IPS-18c (cell line): ENCODE data around the gene EDDM13.
"Not testable (repeated sequence)": the region's sequence is repeated elsewhere in the genome, so short reads cannot be mapped to it uniquely, and the experiment has no call there.

Experiments used
- H3K4me3 ChIP-seq: 2 replicates; pipeline ENCODE4 v1.7.0; 2013; ENCODE audit warnings: low read depth, mild to moderate bottlenecking, low read length, moderate library complexity; ENCODE audit not compliant: insufficient read depth
- H3K9me3 ChIP-seq: one replicate; pipeline ENCODE4 v1.6.1; 2013; ENCODE audit warnings: mild to moderate bottlenecking, low read length, moderate library complexity; ENCODE audit not compliant: control insufficient read depth, insufficient read depth

Gene EDDM13, protein sequence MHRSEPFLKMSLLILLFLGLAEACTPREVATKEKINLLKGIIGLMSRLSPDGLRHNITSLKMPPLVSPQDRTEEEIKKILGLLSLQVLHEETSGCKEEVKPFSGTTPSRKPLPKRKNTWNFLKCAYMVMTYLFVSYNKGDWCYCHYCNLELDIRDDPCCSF

GRCh38 chr19:56272161-56272798 is at the start of gene EDDM13:
TSS of gene EDDM13 (plus strand) at chr19:56272748. CDS start at chr19:56272835, 87 bp downstream.
- Histone ChIP-seq H3K4me3 (no peak within 1 kb of the TSS), H3K9me3 (peaks cover 2% of the 10 kb centered on the region)

DNA sequence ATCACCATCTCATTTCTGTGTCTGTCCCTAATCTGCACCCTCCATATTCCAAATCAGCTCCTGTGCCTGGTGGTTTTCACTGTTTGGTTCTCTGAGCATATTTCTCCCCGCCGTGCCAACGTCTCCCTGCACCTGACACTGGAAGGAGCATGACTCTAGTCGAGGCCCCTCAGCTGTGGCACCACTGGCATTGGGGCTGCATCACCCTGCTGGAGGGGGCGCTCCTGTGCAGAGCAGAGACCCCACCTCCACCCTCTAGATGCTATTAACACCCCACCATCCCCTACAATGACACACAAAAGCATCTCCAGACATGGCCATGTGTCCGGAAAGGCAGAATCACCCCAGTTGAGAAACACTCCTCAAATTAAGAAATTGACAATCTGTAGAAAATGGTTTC is 49.6 kb upstream of the EDDM13 start:
- Histone ChIP-seq H3K9me3 (no peaks in the 10 kb centered on the region), H3K4me3 (no peak overlapping the region)

DNA sequence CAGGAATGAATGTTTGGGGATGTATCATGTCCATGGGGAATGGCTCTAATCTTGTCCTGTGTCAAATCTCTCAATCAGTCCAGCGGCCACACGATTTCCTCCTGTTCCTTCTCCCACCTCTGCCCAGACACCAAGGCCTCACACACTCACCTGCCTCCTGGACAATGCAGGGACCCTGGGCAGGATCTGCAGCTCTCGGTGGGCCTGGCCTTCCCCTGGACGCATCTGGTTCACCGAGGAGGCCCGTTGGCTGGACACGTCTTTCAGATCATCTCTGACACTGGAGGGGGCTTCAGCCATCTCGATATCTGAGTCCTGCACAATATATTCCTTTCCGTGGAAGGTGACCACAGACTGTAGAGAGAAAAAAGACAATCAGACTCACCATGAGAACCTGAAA is 49.1 kb upstream of the EDDM13 start:
- H3K4me3 ChIP-seq = no peak overlapping the region
- H3K9me3 ChIP-seq = no peaks in the 10 kb centered on the region

- no peak overlapping the region for H3K4me3 ChIP-seq
- H3K9me3 ChIP-seq = no peaks in the 10 kb centered on the region
Measured at GRCh38 chr19:56245121-56245740, 27.3 kb upstream of the EDDM13 start.

GRCh38 chr19:56245764-56246163 is 26.8 kb upstream of the EDDM13 start:
- H3K4me3 ChIP-seq, H3K9me3 ChIP-seq: not testable (repeated sequence)

GRCh38 chr19:56248736-56249338 is 23.7 kb upstream of the EDDM13 start:
- not testable (repeated sequence) for H3K9me3 ChIP-seq, H3K4me3 ChIP-seq

DNA sequence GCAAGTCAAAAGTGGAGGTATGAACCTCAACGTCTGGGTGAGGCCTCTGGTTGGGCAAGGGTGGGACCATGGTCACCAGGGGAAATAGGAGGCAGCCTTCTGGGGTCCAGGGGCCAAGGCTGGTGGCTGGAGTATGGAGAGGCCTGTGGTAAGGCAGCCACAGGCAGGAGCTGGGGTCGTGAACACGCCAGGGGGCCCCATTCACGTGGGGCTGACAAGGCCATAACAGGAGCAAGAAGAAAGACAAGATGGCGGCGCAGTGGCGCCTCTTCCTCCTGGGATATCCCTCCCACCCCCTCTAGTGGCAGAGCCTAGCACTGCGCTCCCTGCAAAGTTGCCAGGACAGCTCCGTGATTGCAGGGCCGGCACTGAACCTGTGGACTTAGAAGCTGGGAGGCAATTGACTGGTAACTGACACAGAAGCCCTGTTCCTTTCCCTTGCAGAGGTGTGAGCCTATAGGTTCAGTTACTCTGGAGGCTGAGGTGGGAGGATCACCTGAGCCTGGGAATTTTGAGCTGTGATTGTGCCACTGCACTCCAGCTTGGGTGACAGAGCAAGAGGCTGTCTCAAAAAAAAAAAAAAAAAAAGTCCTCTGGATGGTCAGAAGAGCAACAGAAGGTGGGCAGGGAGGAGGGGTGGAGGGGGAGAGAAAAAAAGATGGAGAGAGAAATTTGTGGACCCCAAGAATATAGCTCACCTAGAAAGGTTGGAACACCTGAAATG is 19.7 kb upstream of the EDDM13 start:
- no peak overlapping the region for H3K4me3 ChIP-seq
- peaks cover 4% of the 10 kb centered on the region for H3K9me3 ChIP-seq

DNA sequence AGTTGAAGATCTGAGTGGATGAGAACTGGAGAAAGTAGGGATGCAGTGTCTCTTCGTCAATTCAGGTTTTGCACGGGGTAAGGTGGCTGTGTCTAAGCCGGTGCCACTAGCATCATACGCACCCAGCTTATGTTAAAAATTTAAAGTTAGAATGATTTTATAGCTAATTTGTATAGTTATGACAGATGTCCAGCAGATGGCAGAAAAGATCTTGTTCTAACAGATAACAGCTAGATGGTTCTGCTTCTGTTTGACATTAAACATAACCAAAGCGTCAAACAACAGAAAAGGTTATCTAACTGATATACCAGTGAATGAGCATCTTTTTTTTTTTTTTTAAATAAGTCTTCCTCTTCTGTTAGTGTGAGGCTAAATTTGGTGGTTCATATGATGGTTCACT is 18.8 kb upstream of the EDDM13 start:
- no peak overlapping the region for H3K4me3 ChIP-seq
- H3K9me3 ChIP-seq = peaks cover 4% of the 10 kb centered on the region

GRCh38 chr19:56258272-56258671 is 14.3 kb upstream of the EDDM13 start:
- H3K4me3 ChIP-seq = no peak overlapping the region
- no peaks in the 10 kb centered on the region for H3K9me3 ChIP-seq

GRCh38 chr19:56261145-56261544 is 11.4 kb upstream of the EDDM13 start:
- Histone ChIP-seq H3K9me3 (no peaks in the 10 kb centered on the region), H3K4me3 (no peak overlapping the region)

DNA sequence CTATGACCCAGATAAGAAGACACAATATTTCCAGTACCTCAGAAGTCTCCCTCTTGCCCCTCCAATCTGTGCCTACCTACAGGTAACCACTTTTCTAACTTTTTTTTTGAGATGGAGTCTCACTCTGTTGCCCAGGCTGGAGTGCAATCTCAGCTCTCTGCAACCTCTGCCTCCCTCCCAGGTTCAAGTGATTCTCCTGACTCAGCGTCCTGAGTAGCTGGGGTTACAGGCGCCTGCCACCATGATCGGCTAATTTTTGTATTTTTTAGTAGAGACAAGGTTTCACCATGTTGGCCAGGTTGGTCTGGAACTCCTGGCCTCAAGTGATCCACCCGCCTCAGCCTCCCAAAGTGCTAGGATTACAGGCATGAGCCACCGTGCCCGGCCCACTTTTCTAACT is 10.6 kb upstream of the EDDM13 start:
- not testable (repeated sequence) for H3K4me3 ChIP-seq, H3K9me3 ChIP-seq

GRCh38 chr19:56263319-56263718 is 9.2 kb upstream of the EDDM13 start:
- Histone ChIP-seq H3K9me3 (no peaks in the 10 kb centered on the region), H3K4me3 (no peak overlapping the region)

DNA sequence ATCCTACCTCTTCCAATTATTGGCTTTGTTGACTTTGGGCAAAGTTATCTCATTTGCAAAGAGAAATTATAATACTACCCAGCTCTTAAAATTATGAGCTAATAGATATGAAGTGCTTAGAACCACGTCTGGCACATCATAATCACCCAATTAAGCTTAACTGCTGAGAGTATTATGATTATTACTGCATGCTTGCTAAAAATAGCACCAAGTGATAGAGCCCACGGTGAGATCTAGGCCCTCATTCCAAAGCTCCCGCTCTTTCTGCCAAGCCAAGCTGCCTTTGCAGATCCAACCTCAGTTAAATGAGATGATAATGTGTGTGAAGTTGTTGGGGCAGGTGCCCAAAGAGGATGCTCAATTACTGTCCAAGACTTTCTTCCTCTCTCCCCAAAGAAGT is 6.5 kb upstream of the EDDM13 start:
- Histone ChIP-seq H3K4me3 (no peak overlapping the region), H3K9me3 (no peaks in the 10 kb centered on the region)

- H3K9me3 ChIP-seq = no peaks in the 10 kb centered on the region
- no peak overlapping the region for H3K4me3 ChIP-seq
Measured at GRCh38 chr19:56269348-56269747, 3.2 kb upstream of the EDDM13 start.

DNA sequence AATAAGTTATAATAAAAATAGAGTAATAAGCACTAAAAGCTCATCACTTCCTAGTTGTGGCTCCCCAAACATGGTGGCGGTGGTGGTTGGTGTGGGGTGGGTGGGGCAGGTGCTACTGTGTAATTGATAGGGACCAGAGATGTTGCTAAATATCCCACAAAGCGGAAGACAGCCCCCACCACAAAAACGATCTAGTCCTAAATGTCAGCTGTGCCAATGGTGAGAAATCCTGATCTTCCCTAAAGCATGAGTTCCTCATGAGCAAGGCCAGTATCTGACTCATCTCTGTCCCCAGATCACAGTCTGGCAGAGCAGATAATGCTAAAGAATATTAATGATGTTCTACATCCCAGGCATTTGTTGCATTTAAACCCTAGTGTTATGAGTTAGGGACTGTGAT is 1.9 kb upstream of the EDDM13 start:
- H3K4me3 ChIP-seq = no peak overlapping the region
- H3K9me3 ChIP-seq = no peaks in the 10 kb centered on the region

DNA sequence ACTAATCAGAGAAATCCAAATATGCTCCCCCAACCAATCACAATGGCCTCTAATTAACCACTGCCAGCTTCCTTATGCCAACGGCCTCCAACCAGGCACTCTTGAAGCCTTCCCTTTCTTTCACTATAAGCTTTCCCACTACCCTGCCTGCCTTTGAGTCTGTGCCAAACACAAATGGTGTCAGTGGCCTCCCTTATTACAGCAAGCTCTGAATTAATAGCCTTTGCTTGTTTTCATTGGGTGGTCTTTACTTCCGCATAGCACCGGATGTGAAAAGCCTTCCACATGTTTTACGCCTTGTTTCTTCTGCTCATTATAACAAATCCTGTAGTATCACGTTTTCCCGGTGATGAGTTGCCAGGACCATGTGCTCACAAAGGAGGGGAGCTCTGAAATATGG is 1.4 kb upstream of the EDDM13 start:
- Histone ChIP-seq H3K4me3 (no peak overlapping the region), H3K9me3 (peaks cover 2% of the 10 kb centered on the region)

GRCh38 chr19:56273563-56274117 is 1.1 kb downstream of the EDDM13 start:
- no peak overlapping the region for H3K4me3 ChIP-seq
- peaks cover 2% of the 10 kb centered on the region for H3K9me3 ChIP-seq
